HG02642 (cell line): ENCODE data around the gene HOOK1.
"Not testable (repeated sequence)": the region's sequence is repeated elsewhere in the genome, so short reads cannot be mapped to it uniquely, and the experiment has no call there.

Experiments used
- ATAC-seq: cut with Tn5 transposase; IDR thresholded peaks from one replicate; pipeline ENCODE4 v1.9.1; 2021; ENCODE audit warnings: mild to moderate bottlenecking; ENCODE audit not compliant: unreplicated experiment, poor library complexity

Gene HOOK1

DNA sequence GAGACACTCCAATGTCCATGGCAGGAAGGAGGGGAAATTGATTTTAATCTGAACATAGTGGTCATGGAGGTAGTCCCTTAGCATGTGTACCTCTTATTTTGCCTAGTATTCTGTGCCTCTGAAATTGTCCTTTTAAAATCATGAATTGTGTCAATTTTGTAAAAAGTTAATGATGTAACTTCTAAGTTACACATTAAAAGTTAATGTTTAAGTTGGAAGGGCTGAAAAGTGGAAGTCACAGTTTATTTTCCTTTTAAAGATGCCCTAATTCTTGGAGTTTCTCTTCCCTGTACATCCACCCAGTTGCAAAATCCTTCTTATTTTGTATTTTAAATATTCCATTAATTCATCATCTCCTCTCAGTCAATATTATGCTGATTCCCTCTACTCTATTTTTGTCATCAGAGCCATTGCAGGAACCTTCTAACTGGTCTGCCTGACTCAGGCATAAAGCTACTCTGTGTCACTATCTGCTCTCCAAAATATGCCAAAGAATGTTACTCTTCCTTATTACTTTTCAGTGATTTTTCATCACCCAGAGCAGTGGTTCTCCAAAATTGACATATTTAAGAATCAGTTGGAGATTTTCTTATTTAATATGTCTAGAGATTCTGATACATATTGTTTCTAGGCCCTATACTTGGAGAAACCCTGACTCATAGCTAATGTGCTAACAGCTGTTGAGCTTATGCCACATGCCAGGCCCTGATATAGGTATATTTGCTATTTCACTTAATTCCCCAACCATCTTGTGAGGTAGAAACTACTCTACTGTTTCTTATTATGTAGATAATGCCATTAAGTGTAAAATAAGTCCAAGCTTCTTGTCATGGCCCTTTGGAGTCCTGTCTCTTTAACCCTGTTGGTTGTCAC lies 5.1 kb downstream of the HOOK1 start:
- ATAC-seq: peak; percentile 52

DNA sequence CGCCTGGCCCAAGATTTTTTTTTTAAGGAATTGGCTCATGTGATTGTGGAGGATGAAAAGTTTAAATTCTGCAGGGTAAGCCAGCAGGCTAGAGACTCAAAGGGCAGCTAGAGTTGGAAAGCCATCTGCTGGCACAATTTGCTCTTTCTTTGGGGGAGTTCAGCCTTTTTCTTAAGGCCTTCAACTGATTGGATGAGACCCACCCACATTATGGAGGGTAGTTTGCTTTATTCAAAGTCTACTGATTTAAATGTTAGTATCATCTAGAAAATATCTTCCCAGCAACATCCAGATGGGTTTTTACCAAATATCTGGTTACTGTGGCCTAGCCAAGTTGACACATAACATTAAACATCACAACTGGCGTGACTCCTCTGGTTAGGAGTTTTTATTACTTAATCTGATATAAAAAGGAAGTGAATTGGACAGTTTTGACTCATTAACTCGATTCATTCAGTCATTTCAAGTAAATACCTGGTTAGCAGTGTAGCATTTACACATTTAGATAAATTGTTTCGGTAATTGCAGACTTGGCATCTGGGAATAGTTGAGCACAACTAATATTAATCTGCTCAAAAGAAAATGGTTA lies 12.4 kb downstream of the HOOK1 start:
- no peak for ATAC-seq

DNA sequence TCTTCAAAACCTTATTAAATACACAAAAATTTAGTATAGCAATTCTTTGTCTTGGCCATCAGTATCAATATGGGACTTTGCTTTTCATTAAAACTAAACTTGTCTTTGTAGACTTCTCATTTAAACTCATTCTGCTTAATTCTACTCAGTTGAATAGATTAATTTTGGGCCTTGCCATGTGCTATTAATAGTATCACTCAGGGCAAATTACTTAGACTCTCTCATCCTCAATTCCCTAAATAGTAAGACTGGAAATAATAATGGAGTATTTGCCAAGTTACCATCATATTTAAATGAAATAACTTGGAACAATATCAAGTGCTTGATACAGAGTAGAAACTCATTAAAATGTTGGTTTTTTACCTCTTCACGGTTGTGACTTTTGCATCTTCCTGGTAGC lies 13.4 kb downstream of the HOOK1 start:
- no peak for ATAC-seq

DNA sequence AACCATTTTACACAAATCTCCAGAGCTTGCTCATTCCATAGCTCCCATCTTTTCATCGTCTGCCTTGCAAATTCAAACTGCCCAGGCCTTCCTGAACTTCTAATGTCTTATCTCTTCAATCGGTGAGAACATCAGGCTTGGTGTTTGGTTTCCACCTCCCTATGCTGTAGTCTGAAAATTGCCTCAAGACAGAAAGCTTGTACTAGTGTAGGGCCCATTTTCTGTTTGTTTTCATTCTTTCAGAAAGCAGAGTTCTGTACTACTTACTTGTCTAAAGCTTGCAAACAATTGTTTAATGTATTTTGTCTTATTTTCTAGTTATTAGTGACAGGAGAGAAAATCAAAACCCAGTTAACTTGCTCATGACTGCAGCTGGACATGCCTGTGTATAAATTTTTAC lies 16.8 kb downstream of the HOOK1 start:
- no peak for ATAC-seq

DNA sequence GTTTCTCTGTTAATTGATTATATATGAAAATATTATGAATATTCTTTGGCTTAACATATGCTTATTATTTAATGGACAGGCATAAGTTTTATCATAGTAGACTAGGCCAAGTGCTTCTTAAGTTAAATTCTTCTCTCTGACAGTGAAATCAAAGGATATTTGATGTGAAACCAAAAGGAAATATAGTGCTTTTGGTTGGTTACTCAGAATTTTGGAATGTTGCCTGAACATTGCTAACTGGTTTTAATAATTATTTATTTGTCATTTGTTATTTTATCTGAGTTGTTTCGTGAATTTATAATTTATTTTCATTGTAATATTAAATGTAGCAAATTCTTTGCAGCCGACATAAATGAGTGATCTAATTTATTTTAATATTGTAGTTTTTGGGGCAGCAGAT lies 18.3 kb downstream of the HOOK1 start:
- ATAC-seq: no peak

DNA sequence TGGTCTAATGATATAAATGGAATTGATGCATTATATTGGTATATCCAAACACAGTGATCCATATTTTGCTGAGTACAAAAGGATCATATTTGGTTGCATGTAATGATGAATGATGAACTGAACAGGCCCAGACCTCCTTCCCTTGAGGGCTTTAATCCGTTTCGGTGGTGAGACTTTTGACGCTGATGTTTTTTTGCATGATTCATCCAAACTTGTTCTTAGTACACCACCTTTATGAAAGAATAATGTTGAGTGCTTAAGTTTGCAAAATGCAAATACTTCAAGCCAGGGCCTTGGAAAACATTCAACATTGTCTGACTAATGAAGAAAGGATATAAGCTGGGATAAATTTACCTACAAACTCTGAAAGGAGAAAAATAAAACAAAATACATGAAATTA lies 19.2 kb downstream of the HOOK1 start:
- ATAC-seq: no peak

DNA sequence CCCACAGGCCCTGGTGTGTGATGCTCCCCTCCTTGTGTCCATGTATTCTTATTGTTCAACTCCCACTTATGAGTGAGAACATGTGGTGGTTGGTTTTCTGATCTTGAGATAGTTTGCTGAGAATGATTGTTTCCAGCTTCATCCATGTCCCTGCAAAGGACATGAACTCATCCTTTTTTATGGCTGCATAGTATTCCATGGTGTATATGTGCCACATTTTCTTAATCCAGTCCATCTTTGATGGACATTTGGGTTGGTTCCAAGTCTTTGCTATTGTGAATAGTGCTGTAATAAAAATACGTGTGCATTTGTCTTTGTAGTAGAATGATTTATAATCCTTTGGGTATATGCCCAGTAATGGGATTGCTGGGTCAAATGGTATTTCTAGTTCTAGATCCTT lies 23.1 kb downstream of the HOOK1 start:
- ATAC-seq: not testable (repeated sequence)

DNA sequence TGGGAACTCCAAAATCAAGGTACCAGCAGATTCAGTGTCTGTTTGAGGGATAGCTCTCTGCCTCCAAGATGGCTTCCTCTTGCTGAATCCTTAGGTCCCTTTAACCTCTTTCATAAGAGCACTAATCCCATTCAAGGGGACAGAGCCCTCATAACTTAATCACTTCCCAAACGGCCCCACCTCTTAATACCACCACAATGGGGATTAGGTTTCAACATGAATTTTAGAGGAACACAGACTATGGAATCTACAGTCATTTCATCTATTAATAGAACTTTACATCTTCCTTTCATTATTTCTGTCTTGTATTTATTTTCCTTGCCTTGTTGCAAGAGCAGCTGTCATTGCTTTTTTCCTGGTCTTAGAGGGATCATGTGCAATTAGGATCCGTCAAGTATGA lies 30.3 kb downstream of the HOOK1 start:
- ATAC-seq: no peak

DNA sequence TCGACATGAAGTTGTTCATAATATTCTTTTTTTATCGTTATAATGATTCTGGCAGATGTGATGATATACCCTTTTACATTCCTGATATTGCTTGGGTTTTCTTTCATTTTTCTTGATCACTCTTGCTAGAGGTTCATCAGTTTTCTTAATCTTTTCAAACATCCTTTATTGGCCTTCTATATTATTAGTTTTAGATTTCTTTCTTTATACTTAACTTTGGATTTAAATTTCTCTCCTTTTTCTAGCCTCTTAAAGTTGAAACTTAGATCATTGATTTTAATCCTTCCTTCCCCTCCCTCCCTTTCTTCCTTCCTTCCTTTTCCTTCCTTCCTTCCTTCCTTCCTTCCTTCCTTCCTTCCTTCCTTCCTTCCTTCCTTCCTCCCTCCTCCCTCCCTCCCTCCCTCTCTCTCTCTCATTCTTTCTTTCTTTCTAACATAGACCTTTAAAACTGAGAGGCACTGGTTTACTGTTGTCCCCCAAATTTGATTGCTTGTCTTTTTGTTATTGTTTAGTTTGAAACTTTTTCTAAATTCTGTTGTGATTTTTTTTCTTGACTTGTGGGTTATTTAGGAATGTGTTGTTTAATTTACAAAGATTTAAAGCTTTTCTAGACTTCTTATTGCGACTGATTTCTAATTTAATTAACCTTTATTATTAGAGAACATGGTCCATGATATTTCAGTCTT lies 31.6 kb downstream of the HOOK1 start:
- ATAC-seq: no peak

DNA sequence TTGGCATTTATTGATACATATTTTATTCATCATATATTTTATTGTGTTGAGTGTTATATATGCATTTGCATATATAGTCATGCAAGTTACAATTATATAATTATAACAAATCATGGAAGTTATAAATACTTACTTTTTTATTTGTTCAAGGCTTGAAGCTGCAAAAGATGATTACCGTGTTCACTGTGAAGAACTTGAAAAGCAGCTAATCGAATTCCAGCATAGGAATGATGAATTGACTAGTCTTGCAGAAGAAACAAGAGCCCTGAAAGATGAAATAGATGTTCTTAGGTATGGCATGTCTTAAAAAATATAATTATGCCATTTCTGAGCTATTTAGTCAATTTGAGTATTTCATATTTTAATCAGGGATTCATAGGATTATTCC lies 32.1 kb downstream of the HOOK1 start:
- no peak for ATAC-seq

DNA sequence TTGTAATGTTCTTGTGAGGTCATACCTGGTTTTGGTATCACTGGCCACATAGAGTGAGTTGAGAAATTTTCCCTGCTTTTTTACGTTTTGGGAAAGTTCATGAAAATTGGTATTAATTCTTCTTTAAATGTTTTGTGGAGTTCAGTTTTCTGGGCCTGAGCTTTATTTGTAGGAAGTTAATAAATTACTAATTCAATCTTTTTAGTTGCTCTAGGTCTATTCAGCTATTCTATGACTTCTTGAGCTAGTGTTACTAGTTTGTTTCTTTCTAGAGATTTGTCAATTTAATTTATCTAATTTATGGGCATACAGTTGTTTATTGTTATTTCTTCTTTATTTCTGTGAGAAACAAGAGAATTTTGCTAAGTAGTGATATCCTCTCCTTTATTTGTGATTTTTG lies 37.4 kb downstream of the HOOK1 start:
- ATAC-seq: no peak

DNA sequence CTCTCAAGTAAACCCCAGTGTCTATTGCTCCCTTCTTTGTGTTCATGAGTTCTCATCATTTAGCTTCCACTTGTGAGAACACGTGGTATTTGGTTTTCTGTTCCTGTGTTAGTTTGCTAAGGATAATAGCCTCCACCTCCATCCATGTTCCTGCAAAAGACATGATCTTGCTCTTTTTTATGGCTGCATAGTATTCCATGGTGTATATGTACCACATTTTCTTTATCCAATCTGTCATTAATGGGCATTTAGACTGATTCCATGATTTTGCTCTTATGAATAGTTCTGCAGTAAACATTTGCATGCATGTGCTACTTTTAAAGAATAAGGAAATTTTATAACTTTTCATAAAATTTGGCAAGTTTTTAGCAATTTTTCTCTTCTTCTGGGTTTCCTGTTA lies 40.5 kb downstream of the HOOK1 start:
- ATAC-seq: not testable (repeated sequence)

DNA sequence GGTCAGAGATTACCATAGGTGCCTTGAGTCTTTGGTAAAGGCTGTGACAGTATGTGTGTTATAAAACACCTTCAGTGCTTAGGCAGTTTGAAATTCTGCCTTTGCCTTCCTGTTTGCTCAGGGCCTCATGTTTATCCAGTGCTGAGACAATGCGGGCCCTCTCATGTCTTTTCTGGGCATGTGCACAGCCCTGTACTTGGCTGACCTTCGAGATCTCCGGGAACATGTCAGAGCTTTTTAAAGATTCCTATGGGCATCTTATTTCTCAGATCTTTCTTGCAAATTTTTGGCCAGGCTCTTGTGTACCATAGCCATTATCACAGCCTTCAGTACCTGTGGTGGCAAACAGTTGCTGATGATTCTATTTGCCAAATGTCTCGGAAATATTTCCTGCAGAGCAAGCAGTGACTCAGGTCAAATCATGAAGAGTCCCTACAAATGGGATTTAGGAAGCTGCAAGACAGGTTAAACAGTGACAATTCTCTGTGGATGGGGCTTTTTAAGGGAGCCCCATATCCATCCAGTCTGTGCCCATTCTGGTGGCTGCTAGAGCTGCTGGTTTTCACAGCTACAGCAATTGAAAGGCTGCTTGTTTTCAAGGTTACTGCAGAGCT lies 42.1 kb downstream of the HOOK1 start:
- ATAC-seq: no peak

DNA sequence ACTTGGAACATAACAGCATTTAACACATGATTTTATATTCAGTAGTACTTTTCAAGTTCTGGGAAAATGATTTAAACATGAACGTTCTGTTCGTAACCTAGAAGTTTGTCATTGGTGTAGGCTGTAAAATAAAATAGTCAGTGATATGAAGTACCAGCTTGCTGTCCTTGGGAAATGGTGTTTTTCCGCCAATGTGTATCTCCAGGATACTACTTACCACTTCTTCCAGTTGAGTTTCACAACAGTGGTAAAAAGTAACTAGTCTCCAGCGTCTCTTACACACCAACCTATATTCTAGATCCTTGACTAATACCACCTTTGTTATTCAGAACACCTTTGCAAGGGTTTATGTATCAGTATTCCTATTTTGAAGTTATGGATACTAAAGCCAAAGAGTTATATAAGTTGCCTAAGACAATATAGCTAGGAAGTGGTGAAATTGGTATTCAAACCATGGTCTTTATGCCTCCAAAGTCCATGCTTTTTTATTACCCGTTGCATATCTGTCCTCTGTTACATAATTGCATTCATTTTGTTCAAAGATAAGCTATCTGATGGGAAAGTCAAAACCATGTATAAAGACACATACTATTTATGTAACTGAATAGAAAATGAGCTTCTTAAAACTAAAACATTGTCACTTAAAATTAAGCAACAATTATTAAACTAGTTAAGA lies 43.1 kb downstream of the HOOK1 start:
- no peak for ATAC-seq

DNA sequence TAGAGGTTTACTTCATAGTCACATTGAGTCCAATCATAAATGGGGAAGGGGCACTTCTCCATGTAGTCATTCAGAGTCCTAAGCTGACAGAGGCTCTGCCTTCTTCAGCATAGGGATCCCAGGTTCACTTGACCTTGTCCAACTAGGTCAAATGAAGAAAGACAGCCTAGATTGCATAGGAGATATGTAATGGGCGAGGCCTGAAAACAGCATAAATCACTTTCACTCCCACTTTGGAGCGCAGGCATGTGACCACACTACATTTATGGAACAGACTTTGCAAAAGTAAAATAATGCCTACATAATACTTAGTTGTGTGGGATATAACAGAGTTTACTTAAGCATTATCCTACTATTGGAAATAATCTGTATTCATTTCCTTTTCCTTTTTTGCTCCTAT lies 51.7 kb downstream of the HOOK1 start:
- ATAC-seq: no peak

DNA sequence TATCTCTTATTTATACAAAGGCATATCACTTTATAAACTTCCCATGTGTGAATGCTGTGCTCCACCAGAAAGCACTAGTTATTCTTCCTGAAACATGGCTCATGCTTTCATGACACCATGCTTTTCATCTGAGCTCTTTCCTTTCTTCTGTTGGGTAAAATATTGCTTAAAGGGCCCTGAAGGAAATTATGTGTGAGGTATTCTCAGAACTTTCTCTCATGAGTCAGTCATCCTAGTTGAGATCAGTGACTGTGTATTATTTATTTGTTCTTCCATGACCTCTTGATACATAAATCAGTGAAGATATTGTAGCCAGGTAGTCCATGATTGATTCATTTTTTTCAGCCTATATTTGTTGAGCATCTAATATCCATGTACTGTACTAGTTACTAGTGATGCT lies 57.0 kb downstream of the HOOK1 start:
- no peak for ATAC-seq

DNA sequence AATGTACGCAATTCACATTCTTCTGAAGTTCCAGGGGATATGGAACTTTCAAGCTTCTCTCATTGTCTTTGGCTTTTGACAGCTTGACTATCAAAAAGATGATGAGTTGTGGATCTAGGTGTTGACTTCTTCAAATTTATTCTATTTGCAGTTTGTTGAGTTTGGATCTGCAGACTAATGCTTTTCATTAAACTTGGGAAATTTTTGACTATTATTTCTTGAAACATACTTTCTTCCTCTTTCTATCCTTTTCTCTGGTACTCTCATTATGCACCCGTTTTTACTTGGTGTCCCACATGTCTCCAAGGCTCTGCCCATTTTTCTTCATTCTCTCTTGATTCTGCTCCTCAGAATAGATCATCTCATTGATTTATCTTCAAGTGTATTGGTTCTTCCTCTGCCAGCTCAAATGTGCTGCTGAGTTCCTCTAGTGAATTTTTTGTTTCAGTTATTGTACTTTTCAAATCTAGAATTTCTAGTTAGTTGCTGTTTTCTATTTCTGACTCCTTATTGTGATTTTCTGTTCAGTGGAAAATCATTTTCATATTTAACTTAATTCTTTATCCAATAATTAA lies 62.4 kb downstream of the HOOK1 start:
- no peak for ATAC-seq

DNA sequence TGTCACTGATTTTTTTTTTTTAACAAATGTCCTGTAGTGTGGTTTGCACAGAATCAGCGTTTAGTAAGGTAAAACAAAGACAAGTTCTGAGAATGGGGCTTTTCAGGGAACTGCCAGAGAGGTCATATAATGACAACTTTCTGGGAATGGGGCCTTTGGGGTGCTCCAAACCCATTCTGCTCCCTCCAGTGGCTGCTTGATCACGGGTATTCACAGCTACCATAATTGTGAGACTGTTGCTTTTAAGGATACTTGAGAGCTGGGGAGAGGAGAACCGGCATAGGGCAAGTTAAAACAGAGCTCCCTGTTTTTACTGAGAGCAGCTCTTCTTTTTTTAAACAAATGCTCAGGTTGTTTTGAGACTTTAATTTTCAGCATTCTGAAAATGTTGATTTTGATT lies 63.6 kb downstream of the HOOK1 start:
- no peak for ATAC-seq

DNA sequence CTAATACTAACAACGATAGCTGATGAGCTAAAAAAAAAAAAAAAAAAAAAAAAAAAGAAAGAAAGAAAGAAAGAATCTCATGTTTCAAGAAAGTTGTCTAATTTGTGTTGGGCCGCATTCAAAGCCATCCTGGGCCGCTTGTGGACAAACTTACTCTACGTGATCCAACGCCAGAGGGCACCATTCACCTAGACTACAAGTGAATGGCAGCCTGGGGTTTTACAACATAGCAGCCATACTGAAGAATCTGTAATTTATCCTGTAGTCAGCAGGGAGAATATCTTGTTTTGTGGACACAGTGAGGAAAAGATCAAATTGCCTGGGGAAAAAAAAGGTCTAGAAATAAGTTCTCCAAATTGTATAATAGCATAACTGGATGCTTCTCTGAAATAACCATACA lies 64.8 kb downstream of the HOOK1 start:
- no peak for ATAC-seq

DNA sequence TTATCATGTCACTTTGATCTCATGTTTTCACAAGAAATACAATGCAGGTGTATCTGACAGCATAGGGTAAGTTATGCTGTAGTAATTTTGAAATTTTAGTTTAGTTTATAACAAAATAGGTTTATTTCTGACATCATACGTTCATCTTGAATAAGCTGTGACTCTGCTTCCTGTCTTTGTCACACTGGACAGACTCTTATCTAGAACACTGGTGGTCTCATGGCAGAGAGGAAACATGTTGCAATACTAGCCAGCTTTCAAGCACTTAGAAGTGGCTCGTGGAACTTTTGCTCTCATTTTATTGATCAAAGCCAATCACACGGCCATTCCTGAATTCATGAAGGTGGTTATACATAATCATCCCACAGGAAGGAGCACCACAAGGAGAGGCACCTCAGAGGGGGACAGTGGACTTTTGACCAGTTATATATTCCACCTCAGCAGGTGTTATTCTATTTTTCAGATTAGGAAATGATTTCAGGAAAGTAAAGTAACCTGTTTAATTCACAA lies 65.3 kb downstream of the HOOK1 start:
- ATAC-seq: no peak
